Measurements from ENCODE around the gene GBP7. TPM values are rescaled to one million over a fixed set of nuclear protein-coding genes. Genes with fewer than 3 reads are reported as not detected.
"Not testable (repeated sequence)": the region's sequence is repeated elsewhere in the genome, so short reads cannot be mapped to it uniquely, and the experiment has no call there.

GBP7 gene
- polyA plus RNA-seq (2013, experiment 1 of 2) = not detected
- not detected for polyA plus RNA-seq (2013, experiment 2 of 2)

GRCh38 chr1:89175601-89176256 lies at the start of gene GBP7:
GBP7 (minus strand) TSS chr1:89176003; CDS start chr1:89171935, 4,068 bp downstream.
- H3K79me1 ChIP-seq (ENCODE audit: low read length) = no peaks in the 10 kb centered on the region

GRCh38 chr1:89221341-89221740 lies 45.5 kb upstream of the GBP7 start:
- H2AK5ac ChIP-seq (ENCODE audit: low read length) = no peak overlapping the region
- H2BK15ac ChIP-seq (replicated peaks; ENCODE audit: low read depth) = no peak overlapping the region
- H4K5ac ChIP-seq (ENCODE audit: low read length) = no peak overlapping the region
- H3K56ac ChIP-seq (ENCODE audit: low read length) = no peak overlapping the region
- H3K27me3 ChIP-seq (ENCODE audit: insufficient read depth, low read length, poor library complexity) = no peaks in the 10 kb centered on the region
- no peaks in the 10 kb centered on the region for H3K4me1 ChIP-seq (ENCODE audit: control insufficient read depth, low read depth, low read length)
- no peak overlapping the region for H3K9ac ChIP-seq (ENCODE audit: low read length)
- DNase-seq = no peak
- no peak overlapping the region for H3K27ac ChIP-seq (ENCODE audit: low read depth, low read length)
- H4K8ac ChIP-seq (ENCODE audit: low read depth, low read length) = no peak overlapping the region
- H2BK5ac ChIP-seq (ENCODE audit: low read length) = no peak overlapping the region
- WGBS (ENCODE audit: extremely low coverage, insufficient coverage, low lambda C conversion rate) = no CpG with 5 or more reads among the region's 1 CpG
- H3K79me2 ChIP-seq (ENCODE audit: control insufficient read depth, insufficient read depth, low read length) = no peaks in the 10 kb centered on the region
- H3K18ac ChIP-seq (ENCODE audit: low read length) = no peak overlapping the region
- no peak overlapping the region for H3K4me2 ChIP-seq (ENCODE audit: low read length)
- H3K4me3 ChIP-seq (ENCODE audit: low read length) = no peak overlapping the region
- no peaks in the 10 kb centered on the region for H3K79me1 ChIP-seq (ENCODE audit: low read length)
- no peak overlapping the region for H3K4ac ChIP-seq (ENCODE audit: low read depth, low read length)
- no peak overlapping the region for H2BK120ac ChIP-seq (ENCODE audit: low read depth, low read length)
- H3K23ac ChIP-seq (ENCODE audit: low read length) = no peak overlapping the region
- H3K36me3 ChIP-seq (ENCODE audit: control insufficient read depth, insufficient read depth, low read length) = no peaks in the 10 kb centered on the region

More at GRCh38 chr1:89175601-89176256, at the start of gene GBP7:
- H3K4me3 ChIP-seq (ENCODE audit: low read length) = no peak within 1 kb of the TSS
- H3K56ac ChIP-seq (ENCODE audit: low read length) = no peak within 1 kb of the TSS
- no peak within 1 kb of the TSS for H3K4ac ChIP-seq (ENCODE audit: low read depth, low read length)
- H3K36me3 ChIP-seq (ENCODE audit: control insufficient read depth, insufficient read depth, low read length) = no peaks in the 10 kb centered on the region
- no peak for DNase-seq
- no peak within 1 kb of the TSS for H3K23ac ChIP-seq (ENCODE audit: low read length)
- no peak within 1 kb of the TSS for H2BK5ac ChIP-seq (ENCODE audit: low read length)
- H3K79me2 ChIP-seq (ENCODE audit: control insufficient read depth, insufficient read depth, low read length) = no peaks in the 10 kb centered on the region
- H2BK120ac ChIP-seq (ENCODE audit: low read depth, low read length) = no peak within 1 kb of the TSS
- no peak within 1 kb of the TSS for H2AK5ac ChIP-seq (ENCODE audit: low read length)
- H3K4me2 ChIP-seq (ENCODE audit: low read length) = no peak within 1 kb of the TSS
- no peaks in the 10 kb centered on the region for H3K4me1 ChIP-seq (ENCODE audit: control insufficient read depth, low read depth, low read length)
- no peak within 1 kb of the TSS for H2BK15ac ChIP-seq (replicated peaks; ENCODE audit: low read depth)
- no peak within 1 kb of the TSS for H3K9ac ChIP-seq (ENCODE audit: low read length)
- H3K27ac ChIP-seq (ENCODE audit: low read depth, low read length) = no peak within 1 kb of the TSS
- H3K27me3 ChIP-seq (ENCODE audit: insufficient read depth, low read length, poor library complexity) = no peaks in the 10 kb centered on the region
- H4K8ac ChIP-seq (ENCODE audit: low read depth, low read length) = no peak within 1 kb of the TSS
- no peak within 1 kb of the TSS for H4K5ac ChIP-seq (ENCODE audit: low read length)
- H3K18ac ChIP-seq (ENCODE audit: low read length) = no peak within 1 kb of the TSS

- H3K27me3 ChIP-seq (ENCODE audit: insufficient read depth, low read length, poor library complexity); H3K4ac ChIP-seq (ENCODE audit: low read depth, low read length); H3K4me2 ChIP-seq (ENCODE audit: low read length); H4K8ac ChIP-seq (ENCODE audit: low read depth, low read length); H3K27ac ChIP-seq (ENCODE audit: low read depth, low read length); H3K56ac ChIP-seq (ENCODE audit: low read length); H2BK15ac ChIP-seq (replicated peaks; ENCODE audit: low read depth); H3K18ac ChIP-seq (ENCODE audit: low read length); H2AK5ac ChIP-seq (ENCODE audit: low read length); H3K4me1 ChIP-seq (ENCODE audit: control insufficient read depth, low read depth, low read length); H3K4me3 ChIP-seq (ENCODE audit: low read length); H2BK5ac ChIP-seq (ENCODE audit: low read length); H3K79me2 ChIP-seq (ENCODE audit: control insufficient read depth, insufficient read depth, low read length); H4K5ac ChIP-seq (ENCODE audit: low read length); H2BK120ac ChIP-seq (ENCODE audit: low read depth, low read length); H3K9ac ChIP-seq (ENCODE audit: low read length); H3K79me1 ChIP-seq (ENCODE audit: low read length); H3K36me3 ChIP-seq (ENCODE audit: control insufficient read depth, insufficient read depth, low read length); H3K23ac ChIP-seq (ENCODE audit: low read length): not testable (repeated sequence)
- peak; percentile 8 for DNase-seq
Observed at GRCh38 chr1:89219851-89220250, 44.0 kb upstream of the GBP7 start.

GRCh38 chr1:89218941-89219340 lies 43.1 kb upstream of the GBP7 start:
- H3K4ac ChIP-seq (ENCODE audit: low read depth, low read length) = peak overlapping the region; percentile 3
- H3K56ac ChIP-seq (ENCODE audit: low read length); H3K23ac ChIP-seq (ENCODE audit: low read length); H3K79me2 ChIP-seq (ENCODE audit: control insufficient read depth, insufficient read depth, low read length); H3K36me3 ChIP-seq (ENCODE audit: control insufficient read depth, insufficient read depth, low read length); H3K18ac ChIP-seq (ENCODE audit: low read length); H2AK5ac ChIP-seq (ENCODE audit: low read length); H3K4me2 ChIP-seq (ENCODE audit: low read length); H2BK15ac ChIP-seq (replicated peaks; ENCODE audit: low read depth); DNase-seq; H4K8ac ChIP-seq (ENCODE audit: low read depth, low read length); H3K9ac ChIP-seq (ENCODE audit: low read length); H3K79me1 ChIP-seq (ENCODE audit: low read length); H3K4me1 ChIP-seq (ENCODE audit: control insufficient read depth, low read depth, low read length); H4K5ac ChIP-seq (ENCODE audit: low read length); H2BK120ac ChIP-seq (ENCODE audit: low read depth, low read length); H2BK5ac ChIP-seq (ENCODE audit: low read length); H3K27me3 ChIP-seq (ENCODE audit: insufficient read depth, low read length, poor library complexity); H3K4me3 ChIP-seq (ENCODE audit: low read length); H3K27ac ChIP-seq (ENCODE audit: low read depth, low read length): not testable (repeated sequence)
- WGBS (ENCODE audit: extremely low coverage, insufficient coverage, low lambda C conversion rate) = no CpG with 5 or more reads among the region's 3 CpGs

GRCh38 chr1:89213347-89213746 lies 37.5 kb upstream of the GBP7 start:
- Histone ChIP-seq H3K27me3 (ENCODE audit: insufficient read depth, low read length, poor library complexity) (no peaks in the 10 kb centered on the region), H3K4me2 (ENCODE audit: low read length) (no peak overlapping the region), H4K5ac (ENCODE audit: low read length) (no peak overlapping the region), H3K56ac (ENCODE audit: low read length) (no peak overlapping the region), H4K8ac (ENCODE audit: low read depth, low read length) (no peak overlapping the region), H2BK15ac (replicated peaks; ENCODE audit: low read depth) (no peak overlapping the region), H3K23ac (ENCODE audit: low read length) (no peak overlapping the region), H3K4ac (ENCODE audit: low read depth, low read length) (no peak overlapping the region), H3K4me1 (ENCODE audit: control insufficient read depth, low read depth, low read length) (no peaks in the 10 kb centered on the region), H3K18ac (ENCODE audit: low read length) (no peak overlapping the region), H2BK5ac (ENCODE audit: low read length) (no peak overlapping the region), H2AK5ac (ENCODE audit: low read length) (no peak overlapping the region), H2BK120ac (ENCODE audit: low read depth, low read length) (no peak overlapping the region), H3K79me2 (ENCODE audit: control insufficient read depth, insufficient read depth, low read length) (no peaks in the 10 kb centered on the region), H3K9ac (ENCODE audit: low read length) (no peak overlapping the region), H3K4me3 (ENCODE audit: low read length) (no peak overlapping the region), H3K36me3 (ENCODE audit: control insufficient read depth, insufficient read depth, low read length) (no peaks in the 10 kb centered on the region), H3K79me1 (ENCODE audit: low read length) (no peaks in the 10 kb centered on the region), H3K27ac (ENCODE audit: low read depth, low read length) (no peak overlapping the region)
- no CpG with 5 or more reads among the region's 1 CpG for whole genome bisulfite sequencing (ENCODE audit: extremely low coverage, insufficient coverage, low lambda C conversion rate)
- no peak for DNase-seq

- Histone ChIP-seq H3K79me1 (ENCODE audit: low read length) (no peaks in the 10 kb centered on the region), H2BK120ac (ENCODE audit: low read depth, low read length) (no peak overlapping the region), H2BK5ac (ENCODE audit: low read length) (no peak overlapping the region), H4K8ac (ENCODE audit: low read depth, low read length) (no peak overlapping the region), H3K4me2 (ENCODE audit: low read length) (no peak overlapping the region), H3K27ac (ENCODE audit: low read depth, low read length) (no peak overlapping the region), H2AK5ac (ENCODE audit: low read length) (no peak overlapping the region), H3K23ac (ENCODE audit: low read length) (no peak overlapping the region), H3K4me1 (ENCODE audit: control insufficient read depth, low read depth, low read length) (no peaks in the 10 kb centered on the region), H4K5ac (ENCODE audit: low read length) (no peak overlapping the region), H3K79me2 (ENCODE audit: control insufficient read depth, insufficient read depth, low read length) (no peaks in the 10 kb centered on the region), H3K4ac (ENCODE audit: low read depth, low read length) (no peak overlapping the region), H3K9ac (ENCODE audit: low read length) (no peak overlapping the region), H3K56ac (ENCODE audit: low read length) (no peak overlapping the region), H3K36me3 (ENCODE audit: control insufficient read depth, insufficient read depth, low read length) (no peaks in the 10 kb centered on the region), H3K27me3 (ENCODE audit: insufficient read depth, low read length, poor library complexity) (no peaks in the 10 kb centered on the region), H3K4me3 (ENCODE audit: low read length) (no peak overlapping the region), H3K18ac (ENCODE audit: low read length) (no peak overlapping the region), H2BK15ac (replicated peaks; ENCODE audit: low read depth) (no peak overlapping the region)
- no CpG with 5 or more reads among the region's 1 CpG for WGBS (ENCODE audit: extremely low coverage, insufficient coverage, low lambda C conversion rate)
- DNase-seq = peak; percentile 34
Observed at GRCh38 chr1:89211035-89211634, 35.3 kb upstream of the GBP7 start.

Data from mesendoderm (in vitro differentiated cells).